Fibroblast of lung (primary cell): ENCODE measurements around the gene CES5A.

ENCODE experiments used
- EZH2 ChIP-seq: IDR thresholded peaks from 2 replicates; pipeline ENCODE4 v1.5.1; 2012; ENCODE audit warnings: low read length, control low read depth, mild to moderate bottlenecking; ENCODE audit errors: missing control alignments
- TF ChIP-seq, protein P1 (sequence below), 2 donors: IDR thresholded peaks in 1 of 2; conservative IDR thresholded peaks in 1 of 2; 1 replicate in 1 of 2; 2 replicates in 1 of 2; pipeline ENCODE4 v1.5.1; 2011 to 2012; ENCODE audit warnings: low read length in 2 of 2, control low read depth in 1 of 2, inconsistent platforms in 1 of 2, low read depth in 1 of 2, mild to moderate bottlenecking in 1 of 2

GRCh38 chr16:55871411-55872038 is 3.6 kb downstream of the CES5A start:
- TF ChIP-seq, protein P1, sequence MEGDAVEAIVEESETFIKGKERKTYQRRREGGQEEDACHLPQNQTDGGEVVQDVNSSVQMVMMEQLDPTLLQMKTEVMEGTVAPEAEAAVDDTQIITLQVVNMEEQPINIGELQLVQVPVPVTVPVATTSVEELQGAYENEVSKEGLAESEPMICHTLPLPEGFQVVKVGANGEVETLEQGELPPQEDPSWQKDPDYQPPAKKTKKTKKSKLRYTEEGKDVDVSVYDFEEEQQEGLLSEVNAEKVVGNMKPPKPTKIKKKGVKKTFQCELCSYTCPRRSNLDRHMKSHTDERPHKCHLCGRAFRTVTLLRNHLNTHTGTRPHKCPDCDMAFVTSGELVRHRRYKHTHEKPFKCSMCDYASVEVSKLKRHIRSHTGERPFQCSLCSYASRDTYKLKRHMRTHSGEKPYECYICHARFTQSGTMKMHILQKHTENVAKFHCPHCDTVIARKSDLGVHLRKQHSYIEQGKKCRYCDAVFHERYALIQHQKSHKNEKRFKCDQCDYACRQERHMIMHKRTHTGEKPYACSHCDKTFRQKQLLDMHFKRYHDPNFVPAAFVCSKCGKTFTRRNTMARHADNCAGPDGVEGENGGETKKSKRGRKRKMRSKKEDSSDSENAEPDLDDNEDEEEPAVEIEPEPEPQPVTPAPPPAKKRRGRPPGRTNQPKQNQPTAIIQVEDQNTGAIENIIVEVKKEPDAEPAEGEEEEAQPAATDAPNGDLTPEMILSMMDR (conservative IDR thresholded peaks at IDR 0.05 in 1 of 2, IDR thresholded peaks at IDR 0.05 in 1 of 2; ENCODE audit: low read depth in 1 of 2, low read length in 2 of 2) = no peak
- TF ChIP-seq EZH2 = no peak
